Jurkat, Clone E6-1 (cell line): Measurements from ENCODE around the gene SIGLEC6.
A peak's percentile ranks its signal among the peaks of the same experiment; 100 is the strongest.

Source experiments
- DNase-seq: peaks from one replicate; pipeline ENCODE4 v3.0.0-alpha.2; 2011; ENCODE audit warnings: low read depth, low spot score
- H3K4me3 ChIP-seq: 2 replicates; pipeline ENCODE4 v1.5.1; 2011; ENCODE audit warnings: mild to moderate bottlenecking, low read length, control low read depth, moderate library complexity

Gene SIGLEC6

DNA sequence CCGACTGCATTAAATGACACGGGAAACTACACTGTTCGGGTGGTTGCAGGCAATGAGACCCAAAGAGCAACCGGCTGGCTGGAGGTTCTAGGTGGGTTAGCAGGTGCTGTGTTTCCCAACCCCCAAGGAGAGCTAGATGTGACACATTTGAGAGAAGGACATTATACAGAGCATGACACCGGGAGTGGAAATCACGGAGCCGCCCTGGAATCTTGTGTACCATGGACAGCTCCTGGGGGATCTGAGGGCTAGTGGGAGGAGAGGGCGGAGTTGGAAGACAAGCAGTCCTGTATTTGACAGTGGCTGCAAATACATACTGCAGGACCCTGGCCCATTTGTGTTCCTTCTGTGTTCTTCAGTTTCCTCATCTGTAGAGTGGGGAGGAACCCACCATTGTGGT is 50.9 kb downstream of the SIGLEC6 start:
- no peak for DNase-seq
- no peak overlapping the region for H3K4me3 ChIP-seq

DNA sequence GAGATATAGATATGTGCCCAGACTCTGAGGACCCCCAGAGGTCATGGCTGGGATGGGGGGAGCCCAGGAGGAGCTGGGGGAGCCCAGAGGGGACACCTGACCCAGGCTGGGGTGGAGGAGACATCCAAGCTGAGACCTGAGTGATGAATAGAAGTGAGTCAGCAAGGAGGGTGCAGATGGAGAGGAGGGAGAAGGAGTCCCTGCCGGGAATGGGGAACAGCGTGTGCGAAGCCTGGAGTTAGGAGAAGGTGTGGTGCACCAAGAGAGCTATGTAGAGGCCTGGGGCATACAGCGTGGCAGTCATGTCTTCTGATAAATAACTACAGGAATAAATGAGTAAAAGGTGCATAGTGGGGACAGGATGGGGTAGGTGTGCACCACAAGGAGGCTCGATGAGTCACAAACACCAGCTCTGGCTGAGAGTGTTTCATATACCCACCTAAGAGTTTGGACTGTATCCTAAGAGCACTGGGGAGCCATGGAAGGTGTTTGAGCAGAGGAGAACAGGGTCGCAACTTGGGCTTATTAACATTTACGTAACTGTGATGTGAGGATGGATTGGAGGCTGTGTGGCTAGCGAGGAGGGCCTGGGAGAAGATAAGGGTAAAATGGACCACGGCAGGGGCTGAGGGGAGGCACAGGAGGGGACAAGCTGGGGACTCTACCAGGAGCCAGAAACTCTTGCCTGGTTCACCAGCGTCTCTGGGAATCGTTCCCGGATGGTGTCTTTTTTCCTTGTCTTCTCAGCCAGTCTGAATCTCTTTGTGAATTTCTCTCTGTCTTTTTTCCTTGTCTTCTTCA is 51.7 kb downstream of the SIGLEC6 start:
- DNase-seq = no peak
- H3K4me3 ChIP-seq = no peak overlapping the region

DNA sequence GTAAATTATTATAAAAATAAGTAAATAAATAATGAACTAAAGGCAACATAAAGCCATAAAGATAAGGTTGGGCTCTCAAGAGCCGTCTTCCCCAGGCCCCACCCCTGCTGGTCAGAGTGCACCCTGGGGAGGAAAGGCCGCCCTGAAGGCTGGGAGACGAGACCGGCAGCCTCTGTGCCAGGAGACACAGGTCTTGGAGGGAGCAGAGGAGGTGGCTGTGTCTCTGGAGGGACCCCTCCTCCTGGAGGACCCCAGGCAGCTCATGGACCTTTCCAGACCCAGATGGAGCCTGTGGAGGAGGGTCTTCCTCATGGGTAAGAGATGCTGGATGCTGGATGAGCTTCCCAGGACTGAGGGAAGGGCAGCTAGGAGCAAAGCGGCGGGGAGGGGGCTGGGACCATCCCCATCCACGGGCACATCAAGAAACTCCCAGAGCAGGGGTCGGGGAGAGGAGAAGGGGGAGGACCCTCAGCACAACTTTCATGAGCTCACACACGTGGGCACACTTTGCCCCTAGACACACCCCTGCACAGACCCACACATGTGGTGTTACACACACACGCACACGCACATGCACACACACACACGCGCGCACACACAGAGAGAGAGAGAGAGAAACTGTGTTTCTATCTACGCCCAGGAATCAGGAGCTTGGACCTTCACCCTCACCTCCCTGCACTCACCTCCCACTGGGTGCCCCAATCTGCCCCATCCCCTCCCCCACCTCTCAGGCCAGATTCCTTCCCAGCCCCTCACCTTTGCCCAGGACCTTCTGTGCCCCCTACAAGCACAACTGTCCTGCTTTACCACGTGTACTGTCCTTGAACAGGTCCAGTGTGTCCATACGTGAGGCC is 52.9 kb downstream of the SIGLEC6 start, which contains the start of gene CEACAM18:
Gene CEACAM18, plus strand, starts transcription at position 159 of the 854 bp plus-strand sequence.
- DNase-seq = no peak
- no peak within 1 kb of the TSS for H3K4me3 ChIP-seq

DNA sequence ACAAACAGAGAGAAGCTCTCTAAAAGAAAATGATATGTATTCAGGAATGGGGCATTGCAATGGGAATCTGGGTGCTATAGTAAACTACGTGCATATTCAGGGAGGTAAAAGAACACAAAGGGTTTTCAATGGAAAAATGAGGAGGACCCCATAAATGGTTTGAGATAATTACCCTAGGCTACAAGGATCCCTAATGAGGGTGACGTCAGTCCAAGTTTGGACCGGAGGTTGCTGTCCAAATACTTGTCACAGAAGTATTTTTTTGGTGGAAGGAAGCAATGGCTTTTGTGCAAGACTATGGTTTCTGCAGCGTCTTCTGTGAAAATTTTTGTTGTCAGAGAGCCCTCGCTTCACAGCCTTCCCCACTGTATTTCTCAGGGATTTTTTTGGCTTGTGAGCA is 54.1 kb downstream of the SIGLEC6 start:
- DNase-seq = no peak
- no peak overlapping the region for H3K4me3 ChIP-seq

DNA sequence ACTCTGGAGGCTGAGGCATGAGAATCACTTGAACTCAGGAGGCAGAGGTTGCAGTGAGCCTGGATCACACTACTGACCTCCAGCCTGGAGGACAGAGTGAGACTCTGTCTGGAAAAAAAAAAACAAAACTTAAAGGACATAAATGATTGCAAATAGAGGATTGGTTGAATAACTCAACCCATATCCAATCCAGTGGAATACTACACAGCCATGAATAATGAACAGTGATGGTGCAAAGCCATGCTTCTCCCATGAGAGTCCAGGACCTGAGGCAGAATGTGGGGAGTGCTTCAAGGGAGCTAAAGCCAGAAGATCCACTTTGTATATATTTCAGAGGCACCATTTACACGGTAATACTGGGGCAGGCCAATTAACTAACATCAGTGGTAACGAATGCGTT is 55.3 kb downstream of the SIGLEC6 start:
- no peak for DNase-seq
- no peak overlapping the region for H3K4me3 ChIP-seq

DNA sequence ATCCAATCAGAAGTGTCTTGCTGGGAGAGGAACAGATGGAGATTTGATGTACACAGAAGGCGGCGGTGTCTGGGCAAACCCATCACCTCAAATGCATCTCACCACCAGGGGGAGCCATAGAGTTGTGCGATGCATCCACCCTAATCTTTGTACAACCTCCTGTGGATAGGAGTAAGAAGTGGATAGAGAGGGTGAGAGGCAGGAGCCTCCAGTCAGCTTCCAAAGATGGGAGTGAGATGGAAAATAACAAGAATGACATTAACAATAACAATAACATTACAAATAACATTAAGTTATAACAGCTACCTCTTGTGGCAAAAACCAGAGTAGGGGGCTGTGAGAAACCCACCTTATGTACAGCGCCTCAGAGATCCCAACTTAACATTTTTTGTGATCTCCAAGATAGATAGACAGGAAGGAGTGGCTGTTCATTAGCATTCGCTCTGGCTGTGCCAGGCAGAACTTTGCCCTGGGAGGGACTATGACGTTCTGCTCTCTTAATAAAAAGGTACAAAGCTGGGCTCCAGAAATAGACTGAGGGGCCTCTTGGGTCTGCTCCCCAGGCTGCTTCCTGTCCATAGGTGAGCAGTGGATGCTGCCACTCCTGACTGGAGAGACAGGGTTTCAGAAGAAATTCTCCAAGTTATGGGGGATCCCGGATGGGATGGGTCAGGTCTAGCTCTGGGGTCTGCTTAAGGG is 58.3 kb downstream of the SIGLEC6 start:
- DNase-seq = peak; percentile 71

DNA sequence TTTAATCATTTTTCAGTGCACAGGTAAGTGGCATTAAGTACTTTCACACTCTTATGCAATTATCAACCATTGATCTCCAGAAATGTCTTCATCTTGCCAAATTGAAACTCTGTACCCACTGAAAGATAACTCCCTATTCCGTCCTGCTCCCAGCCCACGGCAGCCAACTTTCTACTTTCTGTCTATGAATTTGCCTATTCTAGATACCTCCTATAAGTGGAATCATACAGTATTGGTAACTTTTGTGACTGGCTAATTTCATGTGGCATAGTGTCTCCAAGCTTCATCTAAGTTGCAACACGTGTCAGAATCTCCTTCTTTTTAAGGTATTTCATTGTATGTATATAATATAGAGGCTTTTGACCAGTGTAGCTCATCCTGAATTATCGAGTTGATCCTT is 58.9 kb downstream of the SIGLEC6 start:
- no peak overlapping the region for H3K4me3 ChIP-seq
- DNase-seq = no peak

More for the DNA sequence above, 58.3 kb downstream of the SIGLEC6 start:
- no peak overlapping the region for H3K4me3 ChIP-seq

DNA sequence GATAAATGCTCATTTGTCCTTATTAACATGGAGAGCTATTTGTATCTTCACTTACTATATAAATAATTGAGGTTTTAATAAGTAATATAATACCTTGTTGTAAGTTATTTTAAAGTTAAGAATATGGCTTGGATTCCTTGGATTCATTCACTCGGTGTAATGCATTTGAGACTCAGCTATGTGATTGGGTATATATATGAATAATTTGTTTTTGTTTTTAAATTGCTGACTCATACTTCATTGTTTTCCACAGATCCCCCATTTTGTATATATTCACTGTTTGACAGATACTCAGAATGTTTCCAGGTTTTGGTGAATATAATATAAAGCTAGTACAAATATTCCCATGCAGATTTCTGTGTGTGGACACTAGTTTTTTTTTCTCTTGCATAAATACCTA is 59.9 kb downstream of the SIGLEC6 start:
- DNase-seq = no peak
- H3K4me3 ChIP-seq = no peak overlapping the region

DNA sequence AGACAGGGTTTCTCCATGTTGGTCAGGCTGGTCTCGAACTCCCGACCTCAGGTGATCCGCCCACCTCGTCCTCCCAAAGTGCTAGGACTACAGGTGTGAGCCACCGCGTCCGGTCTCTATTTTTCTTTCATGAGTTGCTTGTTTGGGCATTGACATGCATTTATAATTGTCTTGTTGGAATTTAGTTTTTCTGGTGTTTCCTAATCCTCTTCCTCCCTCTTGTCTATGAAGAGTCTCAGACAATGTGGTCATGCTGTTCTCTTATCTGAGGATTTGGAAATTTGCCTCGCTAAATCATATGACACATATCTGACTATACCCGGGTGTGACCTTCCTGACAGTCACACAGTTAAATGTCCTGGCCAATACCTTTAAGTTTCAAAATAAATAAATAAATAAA is 60.5 kb downstream of the SIGLEC6 start:
- DNase-seq = no peak
- H3K4me3 ChIP-seq = no peak overlapping the region

DNA sequence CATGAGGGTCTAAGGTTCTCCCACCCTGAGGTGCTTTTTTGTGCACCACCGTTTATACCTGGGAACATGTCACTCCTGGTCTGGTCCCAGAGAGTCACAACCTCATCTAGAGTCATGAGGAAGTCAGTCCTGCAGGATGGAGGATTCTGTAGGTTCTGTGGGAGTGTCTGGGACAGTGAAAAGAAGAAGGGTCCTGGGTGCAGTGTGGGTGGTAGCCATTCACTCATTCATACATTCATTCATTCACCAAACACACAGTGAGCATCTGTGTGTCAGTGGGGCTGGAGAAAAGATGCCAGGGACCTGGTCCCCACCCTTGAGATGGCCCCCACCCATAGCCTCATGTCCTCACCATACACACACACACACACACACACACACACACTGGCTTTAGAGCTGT is 61.8 kb downstream of the SIGLEC6 start:
- no peak overlapping the region for H3K4me3 ChIP-seq
- no peak for DNase-seq

DNA sequence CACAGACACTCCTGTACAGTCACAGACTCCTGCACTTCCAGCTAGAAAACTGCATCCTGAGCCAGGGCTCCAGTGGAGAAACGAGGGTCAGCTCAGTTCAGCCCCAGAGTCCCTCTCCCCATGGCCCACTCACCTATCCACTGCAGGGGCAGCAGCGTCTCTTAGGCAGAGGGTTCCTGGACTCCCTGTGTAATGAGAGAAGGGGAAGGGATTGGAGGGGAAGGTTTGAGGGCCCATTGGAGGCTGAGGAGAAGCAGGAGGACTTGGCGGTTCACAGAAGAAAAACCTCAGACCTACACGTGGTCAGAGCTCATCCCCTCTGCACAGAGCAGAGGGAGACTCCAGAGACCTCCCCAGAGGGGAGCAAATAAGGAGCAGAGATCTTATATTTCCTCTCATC is 62.3 kb downstream of the SIGLEC6 start:
- no peak for DNase-seq
- no peak overlapping the region for H3K4me3 ChIP-seq

DNA sequence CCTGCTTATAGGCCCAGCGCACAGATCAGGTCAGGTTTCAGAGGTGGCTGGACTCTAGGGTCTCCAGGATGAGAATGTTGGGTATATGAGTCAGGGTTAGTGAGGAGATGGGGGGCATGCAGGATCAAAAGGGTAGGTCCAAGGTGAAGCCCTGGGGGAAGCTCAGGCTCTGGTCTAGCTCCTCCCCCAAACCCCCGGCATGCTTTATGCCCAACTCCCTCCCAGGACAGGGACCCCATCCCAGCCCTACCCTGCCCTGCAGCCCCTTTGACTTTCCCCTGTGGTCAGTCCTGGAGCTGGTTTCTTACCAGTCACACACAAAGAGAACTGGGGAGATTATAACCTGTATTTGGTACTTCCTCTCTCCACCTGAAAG is 62.9 kb downstream of the SIGLEC6 start:
- DNase-seq = no peak
- H3K4me3 ChIP-seq = peak overlapping the region; percentile 38

DNA sequence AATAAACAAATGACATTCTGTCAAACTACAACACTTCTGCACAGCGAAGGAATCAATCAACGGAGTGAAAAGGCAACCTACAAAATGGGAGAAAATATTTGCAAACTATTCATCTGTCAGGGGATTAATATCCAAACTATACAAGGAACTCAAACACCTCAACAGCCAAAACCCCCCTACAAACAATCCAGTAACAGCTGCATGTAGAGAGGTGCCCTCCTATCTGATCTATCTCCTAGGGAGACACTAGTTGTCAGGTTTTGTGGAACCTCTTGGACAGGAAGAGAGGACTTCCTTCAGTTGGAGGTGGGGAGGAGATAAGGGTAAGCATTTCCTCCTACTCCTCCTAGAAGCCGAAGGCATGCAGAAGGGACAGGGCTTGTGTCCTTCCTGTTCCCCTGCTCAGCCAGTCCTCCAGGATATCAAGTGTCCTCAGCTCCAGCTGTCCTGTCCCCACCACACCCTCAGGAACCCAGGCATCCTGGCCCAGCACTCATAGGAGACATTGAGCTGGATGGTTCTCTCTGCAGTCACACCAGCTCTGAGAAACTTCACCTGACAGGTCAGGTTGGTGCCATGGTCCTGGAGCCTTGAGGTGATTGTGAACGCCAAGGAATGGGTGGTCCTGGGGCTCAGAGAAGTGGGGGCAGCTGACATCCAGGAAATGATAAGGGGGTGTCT is 63.5 kb downstream of the SIGLEC6 start:
- DNase-seq = peak; percentile 61
- peak overlapping the region; percentile 38 for H3K4me3 ChIP-seq
